SK-N-MC (cell line): ENCODE data around the gene CD300A.

Source experiments
- EZH2 ChIP-seq: fragments of 200-600 bp; sonication (generic); IDR thresholded peaks from one replicate; pipeline ENCODE4 v1.6.1; 2017; ENCODE audit warnings: antibody characterized with exemption
- POLR2AphosphoS5 ChIP-seq: IDR thresholded peaks from 2 replicates; pipeline ENCODE4 v1.6.1; 2012; ENCODE audit warnings: mild to moderate bottlenecking, low read depth, low read length, borderline replicate concordance

- TF ChIP-seq POLR2AphosphoS5 (no peak), EZH2 (no peak)
These were observed 26.5 kb upstream of the CD300A start for GRCh38 chr17:74439691-74440567.
